ENCODE measurements around the gene RAPGEF2.

GRCh38 chr4:159195361-159195769 lies 92.5 kb downstream of the RAPGEF2 start:
- TF ChIP-seq CTCF (IDR thresholded peaks at IDR 0.05; ENCODE audit: low read depth, low read length, poor library complexity, severe bottlenecking) (no peak), EZH2phosphoT487 (IDR thresholded peaks at IDR 0.05; ENCODE audit: borderline replicate concordance, low read length) (no peak)
